Testis (tissue), 3 donors: ENCODE data around the gene RPL32. TPM values are rescaled to one million over a fixed set of nuclear protein-coding genes. Genes with fewer than 3 reads are reported as not detected.
A peak's percentile ranks its signal among the peaks of the same experiment; 100 is the strongest.

Source experiments
- DNase-seq: peaks from one replicate; pipeline ENCODE4 v3.0.0-alpha.2; 2019
- H3K27ac ChIP-seq, 2 donors: fragments of 200-600 bp; sonication (generic); one replicate each; pipeline ENCODE4 v1.5.1; 2019
- H3K27me3 ChIP-seq: fragments of 200-600 bp; sonication (generic); one replicate; pipeline ENCODE4 v1.5.1; 2019
- H3K36me3 ChIP-seq: fragments of 200-600 bp; sonication (generic); one replicate; pipeline ENCODE4 v1.5.1; 2017; ENCODE audit warnings: low read depth; ENCODE audit errors: missing control alignments
- H3K4me1 ChIP-seq: fragments of 200-600 bp; sonication (generic); one replicate; pipeline ENCODE4 v1.5.1; 2019
- H3K4me3 ChIP-seq, 2 donors: fragments of 200-600 bp; sonication (generic); one replicate each; pipeline ENCODE4 v1.5.1; 2017 to 2019
- H3K9me3 ChIP-seq: fragments of 200-600 bp; sonication (generic); one replicate; pipeline ENCODE4 v1.5.1; 2017
- CTCF ChIP-seq, 3 experiments: fragments of 450-650 bp in 2 of 3; fragments of 200-600 bp in 1 of 3; sonication (generic) in 1 of 3; IDR thresholded peaks; one replicate each; pipeline ENCODE4 v1.5.1; 2016 to 2019; ENCODE audit warnings: antibody characterized with exemption in 3 of 3, mild to moderate bottlenecking in 2 of 3, moderate library complexity in 1 of 3
- POLR2A ChIP-seq: fragments of 450-650 bp; IDR thresholded peaks from one replicate; pipeline ENCODE4 v1.6.1; 2017; ENCODE audit warnings: antibody characterized with exemption, mild to moderate bottlenecking, moderate library complexity
- WGBS, 2 donors: methylation state at CpG; one replicate each; pipeline ENCODE4 v1.1.5; 2018; 5-methylcytosine and 5-hydroxymethylcytosine counted together
- intact Hi-C: fragments of 100-400 bp; cut with DNase I; formaldehyde crosslinking; loops from one replicate; pipeline ENCODE4 v1.15.1; 2023; ENCODE audit warnings: low total_unique reads
- polyA plus RNA-seq: library from polyadenylated mRNA; stranded (reverse); fragments of 350-450 nt; fragmentation: Illumina TruSeq; extraction: RNeasy Lipid Tissue Mini Kit (QIAGEN cat#74804); gene quantifications from one replicate; pipeline ENCODE4 v1.2.3, GENCODE V29; 2014; ENCODE audit warnings: low read depth, low replicate concordance; ENCODE audit not compliant: insufficient read depth
- total RNA-seq, 2 donors: library from RNA; depleted of rRNA; stranded (reverse); fragments of >200 nt; gene quantifications; one replicate each; pipeline ENCODE4 v1.2.3, GENCODE V29; 2016

RPL32 gene
- total and polyA plus RNA-seq, 3 donors from 2014 or later = 435 to 1,578 (median 713) TPM

- H3K27ac ChIP-seq = peak overlapping the region; percentile 27 to 41
- H3K4me1 ChIP-seq = peaks cover 6% of the 10 kb centered on the region
- peak overlapping the region in 1 of 2 donors; percentile 64 for H3K4me3 ChIP-seq
- TF ChIP-seq CTCF (IDR thresholded peaks at IDR 0.05) = no peak
- TF ChIP-seq POLR2A = no peak
- DNase-seq = no peak
- no peaks in the 10 kb centered on the region for H3K36me3 ChIP-seq
- no peaks in the 10 kb centered on the region for H3K27me3 ChIP-seq
- 76 to 78% methylated on average over 5 of the region's 5 CpGs for WGBS, 2 donors
- no peaks in the 10 kb centered on the region for H3K9me3 ChIP-seq
- intact Hi-C loops = no loop called here
Measured at GRCh38 chr3:12809435-12809834, 31.9 kb downstream of the RPL32 start.

- 92 to 97% methylated on average over 3 of the region's 3 CpGs for WGBS, 2 donors
- DNase-seq = no peak
- no peaks in the 10 kb centered on the region for H3K9me3 ChIP-seq
- no peak overlapping the region for H3K4me3 ChIP-seq
- no peak overlapping the region for H3K27ac ChIP-seq
- no peaks in the 10 kb centered on the region for H3K36me3 ChIP-seq
- no peaks in the 10 kb centered on the region for H3K27me3 ChIP-seq
- peaks cover 6% of the 10 kb centered on the region for H3K4me1 ChIP-seq
- intact Hi-C loops = no loop called here
- TF ChIP-seq CTCF (IDR thresholded peaks at IDR 0.05) (no peak), POLR2A (no peak)
Measured at GRCh38 chr3:12809001-12809400, 32.4 kb downstream of the RPL32 start.

- Histone ChIP-seq H3K9me3 (no peaks in the 10 kb centered on the region), H3K4me1 (peaks cover 6% of the 10 kb centered on the region), H3K4me3 (no peak overlapping the region), H3K27ac (no peak overlapping the region), H3K36me3 (no peaks in the 10 kb centered on the region), H3K27me3 (no peaks in the 10 kb centered on the region)
- no peak for DNase-seq
- TF ChIP-seq CTCF (IDR thresholded peaks at IDR 0.05) (no peak), POLR2A (no peak)
- WGBS, 2 donors = 76% methylated on average over 2 of the region's 2 CpGs
- intact Hi-C loops = no loop called here
Measured at GRCh38 chr3:12808587-12808986, 32.8 kb downstream of the RPL32 start.

DNA sequence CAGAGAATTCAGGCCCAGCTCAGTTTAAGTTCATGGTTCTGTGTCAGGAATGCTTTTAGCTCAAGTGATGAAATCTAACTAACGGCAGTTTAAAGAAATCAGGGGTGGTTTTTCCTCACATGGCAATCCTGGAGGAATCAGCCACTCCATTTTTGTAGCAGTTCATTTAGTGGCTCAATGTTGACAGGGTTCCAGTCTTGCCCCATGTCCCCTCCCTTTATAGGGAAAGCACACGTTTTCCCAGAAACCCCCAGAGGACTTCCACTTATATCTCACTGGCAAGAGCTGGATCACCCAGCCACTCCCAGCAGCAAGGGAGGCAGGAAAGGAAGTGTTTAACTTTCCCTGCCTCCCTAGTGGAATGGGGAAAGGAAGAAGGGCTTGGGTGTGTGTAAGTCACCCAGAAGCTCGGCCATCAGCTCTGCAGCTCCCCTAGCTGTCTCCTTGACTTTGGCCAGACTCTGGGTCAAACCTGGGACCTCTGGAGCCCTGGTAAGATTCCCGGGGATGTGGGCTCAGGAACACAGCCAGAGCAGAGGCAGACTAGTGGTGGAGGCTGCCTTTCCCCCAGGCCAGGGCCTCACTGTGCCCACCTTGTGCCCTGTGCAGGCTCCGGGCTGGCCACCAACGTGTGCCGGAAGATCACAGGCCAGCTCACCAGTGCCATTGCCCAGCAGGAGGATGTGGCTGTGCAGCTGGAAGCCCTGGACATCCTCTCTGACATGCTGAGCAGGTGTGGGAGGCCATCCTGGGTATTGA lies 33.6 kb downstream of the RPL32 start:
- Histone ChIP-seq H3K27ac (no peak overlapping the region), H3K36me3 (no peaks in the 10 kb centered on the region), H3K27me3 (no peaks in the 10 kb centered on the region), H3K4me1 (peaks cover 6% of the 10 kb centered on the region), H3K4me3 (no peak overlapping the region), H3K9me3 (no peaks in the 10 kb centered on the region)
- intact Hi-C loops = no loop called here
- no peak for DNase-seq
- TF ChIP-seq CTCF (IDR thresholded peaks at IDR 0.05) (no peak), POLR2A (no peak)
- WGBS, 2 donors = 69 to 80% methylated on average over 7 of the region's 7 CpGs

GRCh38 chr3:12807066-12807465 lies 34.3 kb downstream of the RPL32 start:
- H3K36me3 ChIP-seq = no peaks in the 10 kb centered on the region
- no peak for TF ChIP-seq CTCF (IDR thresholded peaks at IDR 0.05)
- TF ChIP-seq POLR2A = no peak
- intact Hi-C loops = no loop called here
- 96 to 97% methylated on average over 9 of the region's 9 CpGs for WGBS, 2 donors
- no peaks in the 10 kb centered on the region for H3K9me3 ChIP-seq
- no peak overlapping the region for H3K27ac ChIP-seq
- no peaks in the 10 kb centered on the region for H3K27me3 ChIP-seq
- H3K4me1 ChIP-seq = peaks cover 6% of the 10 kb centered on the region
- DNase-seq = no peak
- H3K4me3 ChIP-seq = no peak overlapping the region
